H1 (cell line): ENCODE data around the gene DBET. TPM values are rescaled to one million over a fixed set of nuclear protein-coding genes. Genes with fewer than 3 reads are reported as not detected.
"Not testable (repeated sequence)": the region's sequence is repeated elsewhere in the genome, so short reads cannot be mapped to it uniquely, and the experiment has no call there.

Source experiments
- CTCF ChIA-PET: fragments of 300-600 bp; sonication (Branson Sonifier 250); formaldehyde crosslinking; loops from one replicate; lab custom pipeline; 2021; ENCODE audit not compliant: partially characterized antibody; lab: Charles Lee
- POLR2A ChIA-PET: fragments of 300-600 bp; sonication (Branson Sonifier 250); formaldehyde crosslinking; loops from one replicate; lab custom pipeline; 2021; ENCODE audit warnings: inconsistent platforms; ENCODE audit not compliant: partially characterized antibody; lab: Charles Lee
- DNase-seq, 2 experiments: peaks; one replicate each; pipeline versions ENCODE4 v3.0.0 to v3.0.0-alpha.2; 2010 to 2022; ENCODE audit warnings: low spot score in 2 of 2, low read depth in 1 of 2, mixed read lengths in 1 of 2
- FAIRE-seq: peaks from 2 replicates; lab custom pipeline; 2011; peaks lifted over from hg19 to GRCh38; lab: Jason Lieb, UNC
- H2AFZ ChIP-seq: 2 replicates; pipeline ENCODE4 v1.8.1; 2012; ENCODE audit warnings: low read length, inconsistent platforms
- H2AK5ac ChIP-seq: 2 replicates; pipeline ENCODE4 v1.6.1; 2013; ENCODE audit warnings: low read depth, low read length
- H2BK120ac ChIP-seq: replicated peaks from 2 replicates; pipeline ENCODE3; 2013; ENCODE audit warnings: low read depth, low read length, inconsistent platforms
- H2BK12ac ChIP-seq: 2 replicates; pipeline ENCODE4 v1.6.1; 2013; ENCODE audit warnings: low read depth, low read length
- H2BK15ac ChIP-seq: 2 replicates; pipeline ENCODE4 v1.6.1; 2013; ENCODE audit warnings: low read length
- H2BK20ac ChIP-seq: 2 replicates; pipeline ENCODE4 v1.6.1; 2013; ENCODE audit warnings: low read length
- H2BK5ac ChIP-seq: 2 replicates; pipeline ENCODE4 v1.6.1; 2013; ENCODE audit warnings: low read depth, low read length
- H3K14ac ChIP-seq: 2 replicates; pipeline ENCODE4 v1.6.1; 2013; ENCODE audit warnings: inconsistent platforms; ENCODE audit not compliant: insufficient read length
- H3K18ac ChIP-seq: 2 replicates; pipeline ENCODE4 v1.6.1; 2013; ENCODE audit warnings: low read length; ENCODE audit errors: extremely low read depth
- H3K23ac ChIP-seq: 2 replicates; pipeline ENCODE4 v1.6.1; 2013; ENCODE audit warnings: inconsistent platforms; ENCODE audit not compliant: insufficient read length
- H3K23me2 ChIP-seq: 2 replicates; pipeline ENCODE4 v1.6.1; 2013; ENCODE audit warnings: low read depth, low read length
- H3K27ac ChIP-seq: 2 replicates; pipeline ENCODE4 v1.6.1; 2011; ENCODE audit warnings: low read depth, low read length, inconsistent platforms
- H3K27me3 ChIP-seq, 4 experiments: replicated peaks in 1 of 4; 1 replicate in 1 of 4; 2 replicates in 3 of 4; pipeline versions ENCODE4 v1.6.1 to v1.8.1; 2011 to 2013; ENCODE audit warnings: low read length in 3 of 4, mild to moderate bottlenecking in 3 of 4, inconsistent platforms in 2 of 4, mixed read lengths in 2 of 4, moderate library complexity in 1 of 4; ENCODE audit not compliant: control insufficient read depth in 3 of 4, insufficient read depth in 3 of 4; ENCODE audit errors: extremely low read depth in 1 of 4
- H3K36me3 ChIP-seq, 4 experiments: 2 replicates each; pipeline versions ENCODE4 v1.6.1 to v1.8.1; 2011 to 2013; ENCODE audit warnings: mild to moderate bottlenecking in 4 of 4, low read length in 3 of 4, moderate library complexity in 2 of 4, control low read depth in 1 of 4, inconsistent platforms in 1 of 4; ENCODE audit not compliant: insufficient read depth in 4 of 4, control insufficient read depth in 2 of 4
- H3K4ac ChIP-seq: replicated peaks from 2 replicates; pipeline ENCODE3; 2013; ENCODE audit warnings: low read length, low read depth, mixed read lengths, inconsistent platforms; ENCODE audit not compliant: insufficient read length
- H3K4me1 ChIP-seq, 4 experiments: replicated peaks in 1 of 4; 1 replicate in 1 of 4; 2 replicates in 3 of 4; pipeline versions ENCODE4 v1.6.1 to v1.8.1; 2011 to 2013; ENCODE audit warnings: low read length in 3 of 4, inconsistent platforms in 2 of 4, mixed read lengths in 1 of 4; ENCODE audit not compliant: insufficient read depth in 4 of 4, control insufficient read depth in 3 of 4
- H3K4me2 ChIP-seq, 2 experiments: 2 replicates each; pipeline versions ENCODE4 v1.6.1 to v1.8.1; 2011 to 2013; ENCODE audit warnings: low read depth in 2 of 2, low read length in 2 of 2, control low read depth in 1 of 2, inconsistent platforms in 1 of 2, mild to moderate bottlenecking in 1 of 2; ENCODE audit not compliant: insufficient read depth in 1 of 2
- H3K4me3 ChIP-seq, 4 experiments: fragments of 200-600, 300-600 bp in 1 of 4; sonication (generic), shearing (Covaris generic), sonication (Bioruptor Twin) in 1 of 4; 2 replicates each; pipeline versions ENCODE4 v1.5.1 to v1.8.1; 2011 to 2016; ENCODE audit warnings: low read length in 4 of 4, low read depth in 3 of 4, control low read depth in 2 of 4, inconsistent platforms in 2 of 4, mild to moderate bottlenecking in 2 of 4, mixed read lengths in 1 of 4, moderate library complexity in 1 of 4; ENCODE audit not compliant: insufficient read depth in 2 of 4; ENCODE audit errors: extremely low read depth in 1 of 4
- H3K56ac ChIP-seq: replicated peaks from 2 replicates; pipeline ENCODE3; 2013; ENCODE audit warnings: low read depth, mild to moderate bottlenecking, mixed read lengths, low read length, inconsistent platforms; ENCODE audit not compliant: insufficient read length
- H3K79me1 ChIP-seq: 2 replicates; pipeline ENCODE4 v1.6.1; 2013; ENCODE audit warnings: low read depth, low read length, control low read depth
- H3K79me2 ChIP-seq, 2 experiments: 2 replicates each; pipeline versions ENCODE4 v1.6.1 to v1.8.1; 2012 to 2013; ENCODE audit warnings: low read length in 2 of 2, mild to moderate bottlenecking in 2 of 2, inconsistent platforms in 1 of 2; ENCODE audit not compliant: insufficient read depth in 2 of 2, control insufficient read depth in 1 of 2
- H3K9ac ChIP-seq, 4 experiments: replicated peaks in 1 of 4; 1 replicate in 1 of 4; 2 replicates in 3 of 4; pipeline versions ENCODE4 v1.6.1 to v1.8.1; 2011 to 2013; ENCODE audit warnings: low read depth in 3 of 4, low read length in 3 of 4, control low read depth in 2 of 4, mild to moderate bottlenecking in 2 of 4, moderate library complexity in 2 of 4, inconsistent platforms in 1 of 4; ENCODE audit errors: extremely low read depth in 1 of 4
- H3K9me3 ChIP-seq, 2 experiments: 2 replicates each; pipeline versions ENCODE4 v1.6.1 to v1.8.1; 2012 to 2013; ENCODE audit warnings: mild to moderate bottlenecking in 2 of 2, moderate library complexity in 2 of 2, control low read depth in 1 of 2, inconsistent platforms in 1 of 2, low read depth in 1 of 2, low read length in 1 of 2, mixed read lengths in 1 of 2; ENCODE audit not compliant: insufficient read depth in 2 of 2
- H4K20me1 ChIP-seq, 2 experiments: replicated peaks in 1 of 2; 2 replicates each; pipeline versions ENCODE3 to v1.8.1; 2011 to 2013; ENCODE audit warnings: inconsistent platforms in 2 of 2, low read length in 2 of 2, mild to moderate bottlenecking in 1 of 2; ENCODE audit not compliant: insufficient read depth in 2 of 2, control insufficient read depth in 1 of 2
- H4K5ac ChIP-seq: 2 replicates; pipeline ENCODE4 v1.6.1; 2013; ENCODE audit warnings: low read length, low read depth, mixed read lengths, inconsistent platforms; ENCODE audit not compliant: insufficient read length
- H4K8ac ChIP-seq: 2 replicates; pipeline ENCODE4 v1.8.0; 2013; ENCODE audit warnings: mild to moderate bottlenecking, moderate library complexity, low read length, inconsistent platforms; ENCODE audit not compliant: insufficient read depth; ENCODE audit errors: extremely low read depth
- H4K91ac ChIP-seq: replicated peaks from 2 replicates; pipeline ENCODE3; 2013; ENCODE audit warnings: low read length, mixed read lengths, inconsistent platforms; ENCODE audit not compliant: insufficient read length
- WGBS, 2 experiments: shearing (Covaris generic) in 1 of 2; methylation state at CpG; one replicate each; pipeline versions ENCODE4 v1.1.6 to v1.1.7; 2013 to 2015; ENCODE audit warnings: low lambda C conversion rate in 2 of 2, mixed read lengths in 2 of 2, inconsistent platforms in 1 of 2, low coverage in 1 of 2, missing lambda C conversion rate in 1 of 2; ENCODE audit not compliant: insufficient replicate concordance in 2 of 2, insufficient coverage in 1 of 2, insufficient read length in 1 of 2; ENCODE audit errors: extremely low coverage in 1 of 2, missing lambda C conversion rate in 1 of 2; 5-methylcytosine and 5-hydroxymethylcytosine counted together
- polyA plus RNA-seq, 7 experiments: library from polyadenylated mRNA; depleted of rRNA in 3 of 7; stranded (reverse) in 5 of 7; unstranded in 2 of 7; fragments of >200 nt in 5 of 7; fragments of 200-250 nt in 2 of 7; gene quantifications; 1 replicate in 5 of 7; 2 replicates in 1 of 7; 4 replicates in 1 of 7; pipeline versions ENCODE4 v1.2.1 to v1.2.3, GENCODE V29; 2011 to 2013; ENCODE audit warnings: missing spikeins in 2 of 7, mixed read lengths in 2 of 7
- total RNA-seq: library from RNA; stranded (reverse); fragmentation: NEBNext Ultra II Directional; extraction: Animal tissue kit (Norgen Biotek cat#: 25700); gene quantifications from 2 replicates; pipeline ENCODE4 v1.2.1, GENCODE V29; 2021

Gene DBET
- total and polyA plus RNA-seq, 2 of the 8 experiments (the other 6 are each of a cell fraction or from before 2014, with no cell fraction given), result not detected

DNA sequence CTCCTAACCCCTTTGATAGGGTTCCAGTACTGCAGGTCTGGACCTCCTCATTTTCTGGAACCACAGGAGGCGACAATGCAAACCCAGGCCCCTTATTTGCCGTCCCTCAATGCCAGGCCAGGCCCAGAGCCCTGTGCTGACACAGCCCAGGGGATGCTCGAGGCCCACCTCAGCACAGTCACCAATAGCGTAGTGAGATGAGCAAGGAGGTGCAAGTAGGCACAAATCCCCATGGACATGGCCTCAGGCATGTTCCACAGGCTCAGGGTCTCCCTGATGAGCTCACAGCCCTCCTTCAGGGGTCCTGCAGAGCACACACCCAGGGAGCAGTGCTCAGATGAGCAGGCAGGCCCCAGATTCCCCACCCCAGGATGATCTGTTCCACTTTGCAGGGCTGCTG lies 5.3 kb upstream of the DBET start:
- H3K79me2 ChIP-seq, H2BK20ac ChIP-seq, H3K18ac ChIP-seq, H3K4me3 ChIP-seq, H3K56ac ChIP-seq, H2BK120ac ChIP-seq, DNase-seq, H3K23ac ChIP-seq, H3K79me1 ChIP-seq, H3K27me3 ChIP-seq, H4K20me1 ChIP-seq, H3K4ac ChIP-seq, H3K36me3 ChIP-seq, H3K4me1 ChIP-seq, FAIRE-seq, H2AFZ ChIP-seq, H3K4me2 ChIP-seq, H2BK5ac ChIP-seq, H3K14ac ChIP-seq, H2BK12ac ChIP-seq, H3K9ac ChIP-seq, POLR2A ChIA-PET, H2AK5ac ChIP-seq, H3K23me2 ChIP-seq, H4K91ac ChIP-seq, H4K8ac ChIP-seq, CTCF ChIA-PET, H3K9me3 ChIP-seq, H4K5ac ChIP-seq, H3K27ac ChIP-seq, H2BK15ac ChIP-seq: not testable (repeated sequence)
- 50% methylated on average over 1 of the region's 4 CpGs; no CpG with 5 or more reads in 1 of the 2 experiments for WGBS, 2 experiments

- H4K5ac ChIP-seq, H4K20me1 ChIP-seq, H3K23me2 ChIP-seq, H2BK12ac ChIP-seq, CTCF ChIA-PET, H3K79me1 ChIP-seq, H2BK15ac ChIP-seq, H3K23ac ChIP-seq, H3K18ac ChIP-seq, POLR2A ChIA-PET, H3K27ac ChIP-seq, H3K9me3 ChIP-seq, H3K4me3 ChIP-seq, H3K27me3 ChIP-seq, H2BK5ac ChIP-seq, H2AFZ ChIP-seq, H3K14ac ChIP-seq, H3K79me2 ChIP-seq, FAIRE-seq, H3K56ac ChIP-seq, H3K9ac ChIP-seq, H2BK120ac ChIP-seq, H4K8ac ChIP-seq, H3K4ac ChIP-seq, DNase-seq, H3K4me2 ChIP-seq, H4K91ac ChIP-seq, H2BK20ac ChIP-seq, H3K4me1 ChIP-seq, H3K36me3 ChIP-seq, H2AK5ac ChIP-seq: not testable (repeated sequence)
- WGBS, 2 experiments, result 81% methylated on average over 3 of the region's 3 CpGs; no CpG with 5 or more reads in 1 of the 2 experiments
These were observed 503 bp downstream of the DBET start for GRCh38 chr4:190064805-190065204.
